ENCODE results near the gene BATF3. TPM values are rescaled to one million over a fixed set of nuclear protein-coding genes. Genes with fewer than 3 reads are reported as not detected.

BATF3 gene
- total RNA-seq, 4 donors from 2014 or later, result 0.88 to 2.7 (median 1.6) TPM

GRCh38 chr1:212641956-212642355, 57.7 kb downstream of the BATF3 start:
- TF ChIP-seq, protein P1, sequence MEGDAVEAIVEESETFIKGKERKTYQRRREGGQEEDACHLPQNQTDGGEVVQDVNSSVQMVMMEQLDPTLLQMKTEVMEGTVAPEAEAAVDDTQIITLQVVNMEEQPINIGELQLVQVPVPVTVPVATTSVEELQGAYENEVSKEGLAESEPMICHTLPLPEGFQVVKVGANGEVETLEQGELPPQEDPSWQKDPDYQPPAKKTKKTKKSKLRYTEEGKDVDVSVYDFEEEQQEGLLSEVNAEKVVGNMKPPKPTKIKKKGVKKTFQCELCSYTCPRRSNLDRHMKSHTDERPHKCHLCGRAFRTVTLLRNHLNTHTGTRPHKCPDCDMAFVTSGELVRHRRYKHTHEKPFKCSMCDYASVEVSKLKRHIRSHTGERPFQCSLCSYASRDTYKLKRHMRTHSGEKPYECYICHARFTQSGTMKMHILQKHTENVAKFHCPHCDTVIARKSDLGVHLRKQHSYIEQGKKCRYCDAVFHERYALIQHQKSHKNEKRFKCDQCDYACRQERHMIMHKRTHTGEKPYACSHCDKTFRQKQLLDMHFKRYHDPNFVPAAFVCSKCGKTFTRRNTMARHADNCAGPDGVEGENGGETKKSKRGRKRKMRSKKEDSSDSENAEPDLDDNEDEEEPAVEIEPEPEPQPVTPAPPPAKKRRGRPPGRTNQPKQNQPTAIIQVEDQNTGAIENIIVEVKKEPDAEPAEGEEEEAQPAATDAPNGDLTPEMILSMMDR (IDR thresholded peaks at IDR 0.05; ENCODE audit: low read depth), result no peak

DNA sequence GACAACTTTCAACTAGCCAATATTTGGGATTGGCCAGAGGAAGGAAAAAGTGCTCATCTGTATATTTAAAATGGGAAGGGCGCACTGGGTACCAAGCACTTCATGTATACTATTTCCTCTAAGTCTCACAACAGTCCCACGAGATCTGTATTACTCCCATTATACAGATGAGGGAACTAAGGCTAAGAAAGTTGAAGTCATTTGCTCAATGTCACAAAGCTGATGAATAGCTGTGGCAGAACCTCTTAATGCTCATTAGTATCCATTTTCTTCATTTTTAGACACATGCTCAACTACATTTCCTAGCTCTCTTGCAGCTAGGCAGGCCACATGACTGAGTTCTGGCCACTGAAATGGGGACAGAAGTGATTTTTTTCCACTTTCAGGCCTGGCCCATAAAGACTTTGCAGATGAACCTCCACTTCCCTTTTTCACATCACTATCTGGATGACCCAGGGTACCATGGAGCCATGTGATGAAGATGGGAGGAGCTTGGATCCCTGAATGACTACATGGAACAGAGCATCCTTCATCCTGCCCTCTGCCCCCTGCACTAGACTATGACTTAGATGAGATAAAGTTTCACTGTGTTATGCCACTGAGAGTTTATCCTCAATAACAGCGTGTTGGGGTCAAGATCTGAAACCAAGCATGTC, 59.3 kb downstream of the BATF3 start:
- TF ChIP-seq, protein P1 (IDR thresholded peaks at IDR 0.05; ENCODE audit: low read depth), result no peak

DNA sequence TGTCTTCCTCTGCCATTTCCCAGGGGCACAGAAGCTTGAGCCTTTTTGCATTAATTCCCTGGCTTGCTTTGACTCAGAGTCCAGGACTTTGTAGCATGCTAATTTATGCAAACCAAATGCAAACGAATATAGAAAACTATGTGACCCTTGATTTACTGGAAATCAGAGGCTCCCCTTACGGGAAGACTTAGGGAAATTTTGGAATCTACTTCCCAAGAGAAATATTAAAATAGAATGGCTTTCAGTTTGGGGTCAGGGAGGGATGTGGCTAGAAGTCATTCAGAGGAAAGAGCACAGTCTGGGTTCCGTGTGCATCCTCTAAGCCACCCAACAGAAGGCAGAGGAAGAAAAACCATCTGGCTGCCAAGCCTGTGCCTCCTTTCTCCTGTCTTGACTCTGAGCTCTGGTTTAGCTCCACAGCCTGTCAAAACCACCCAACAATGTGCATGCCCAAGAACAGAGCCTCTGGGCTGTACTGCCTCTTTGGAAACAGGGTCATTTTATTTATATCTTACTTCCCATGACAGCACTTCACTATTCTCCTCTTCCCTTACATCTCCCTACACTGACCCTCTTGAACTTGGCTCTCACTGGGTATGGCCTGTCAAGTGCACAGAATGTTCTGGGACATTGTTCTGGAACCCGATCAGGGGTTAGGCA, 61.0 kb downstream of the BATF3 start:
- TF ChIP-seq, protein P1 (IDR thresholded peaks at IDR 0.05; ENCODE audit: low read depth), result no peak

- TF ChIP-seq, protein P1 (IDR thresholded peaks at IDR 0.05; ENCODE audit: low read depth), result no peak
Observed at GRCh38 chr1:212637902-212638301, 61.7 kb downstream of the BATF3 start.

Other genes with a start within 250 kb of the BATF3 start
- gene ATF3, start 91.1 kb downstream of the BATF3 start, total RNA-seq, result 10 to 100 TPM in 3 of 4 donors, 1 to 10 TPM in 1; 3.2 to 67.1 (median 20.7) TPM
- gene NSL1, start 91.9 kb upstream of the BATF3 start, total RNA-seq, result 10 to 100 TPM; 17.7 to 46.8 (median 33.5) TPM
- gene TATDN3, start 92.1 kb upstream of the BATF3 start, total RNA-seq, result 10 to 100 TPM; 16.1 to 27.1 (median 22.7) TPM
- not detected for gene SPATA45, start 147.8 kb upstream of the BATF3 start, total RNA-seq
- gene FLVCR1, start 158.4 kb upstream of the BATF3 start, total RNA-seq, result 1 to 10 TPM; 3.8 to 5.5 (median 4.9) TPM